Measurements from ENCODE around the gene ZNF419.
"Not testable (repeated sequence)": the region's sequence is repeated elsewhere in the genome, so short reads cannot be mapped to it uniquely, and the experiment has no call there.

Gene ZNF419

GRCh38 chr19:57515255-57515654 lies 27.7 kb downstream of the ZNF419 start:
- no peak for ATAC-seq
- TF ChIP-seq ZNF565 (CRISPR knock-in tag; conservative IDR thresholded peaks at IDR 0.05; ENCODE audit: low read depth) (no peak), PATZ1 (CRISPR knock-in tag; IDR thresholded peaks at IDR 0.05; ENCODE audit: borderline replicate concordance) (no peak), ZFP3 (CRISPR knock-in tag; IDR thresholded peaks at IDR 0.05) (no peak), ZNF8 (CRISPR knock-in tag; IDR thresholded peaks at IDR 0.05) (no peak), PPARA (CRISPR knock-in tag; IDR thresholded peaks at IDR 0.05; ENCODE audit: borderline replicate concordance) (no peak), CSDC2 (CRISPR knock-in tag; IDR thresholded peaks at IDR 0.05) (no peak)

GRCh38 chr19:57518021-57518420 lies 30.5 kb downstream of the ZNF419 start:
- not testable (repeated sequence) for ATAC-seq

GRCh38 chr19:57527136-57527881 lies 39.8 kb downstream of the ZNF419 start, which contains the start of gene ZNF549:
ZNF549 (plus strand) TSS chr19:57527356; CDS start chr19:57527574, 218 bp downstream.
- TF ChIP-seq ZFP3 (CRISPR knock-in tag; IDR thresholded peaks at IDR 0.05) = peak; percentile 77
- TF ChIP-seq CREB5 (CRISPR knock-in tag; IDR thresholded peaks at IDR 0.05; ENCODE audit: low read depth) = no peak
- ATAC-seq = peak; percentile 100

- ATAC-seq = no peak
- TF ChIP-seq ZNF70 (CRISPR knock-in tag; IDR thresholded peaks at IDR 0.05) (no peak), CREB5 (CRISPR knock-in tag; IDR thresholded peaks at IDR 0.05; ENCODE audit: low read depth) (no peak), TCF4 (CRISPR knock-in tag; IDR thresholded peaks at IDR 0.05; ENCODE audit: borderline replicate concordance) (no peak), BACH2 (CRISPR knock-in tag; IDR thresholded peaks at IDR 0.05; ENCODE audit: borderline replicate concordance) (no peak), OSR1 (CRISPR knock-in tag; IDR thresholded peaks at IDR 0.05) (no peak), POU6F1 (CRISPR knock-in tag; IDR thresholded peaks at IDR 0.05; ENCODE audit: borderline replicate concordance, low read depth) (no peak), ARNTL (CRISPR knock-in tag; IDR thresholded peaks at IDR 0.05; ENCODE audit: borderline replicate concordance, low read depth) (no peak), SNAI2 (CRISPR knock-in tag; IDR thresholded peaks at IDR 0.05) (no peak), CSRNP3 (CRISPR knock-in tag; IDR thresholded peaks at IDR 0.05) (no peak), ESRRG (CRISPR knock-in tag; IDR thresholded peaks at IDR 0.05) (no peak), CSDC2 (CRISPR knock-in tag; IDR thresholded peaks at IDR 0.05) (no peak), ZNF8 (CRISPR knock-in tag; IDR thresholded peaks at IDR 0.05) (no peak), PATZ1 (CRISPR knock-in tag; IDR thresholded peaks at IDR 0.05; ENCODE audit: borderline replicate concordance) (no peak), ZNF565 (CRISPR knock-in tag; conservative IDR thresholded peaks at IDR 0.05; ENCODE audit: low read depth) (no peak)
Observed at GRCh38 chr19:57537953-57538547, 50.5 kb downstream of the ZNF419 start.

All from SK-N-SH treated with all-trans-retinoic acid at 6 μM for 48 hours (cell line).